K562 (cell line): ENCODE measurements around the gene ACER1. TPM values are rescaled to one million over a fixed set of nuclear protein-coding genes. Genes with fewer than 3 reads are reported as not detected.

Experiments
- ATAC-seq: fragments of 200-7000 bp; cut with Tn5 transposase; 3 replicates; pipeline ENCODE4 v1.9.1; 2020; ENCODE audit warnings: moderate library complexity
- BruUV-seq: library from RNA; stranded (reverse); fragments of 400-500 nt; replicated peaks from 2 replicates; lab custom pipeline; 2021; lab: Mats Ljungman, UMichigan
- CTCF ChIA-PET: fragments of 300-600 bp; formaldehyde crosslinking; extraction: SDS; loops from one replicate; lab custom pipeline; 2021; ENCODE audit warnings: low intra/inter-chr PET ratio; lab: Yijun Ruan, JAX
- POLR2A ChIA-PET: fragments of 300-600, 350-650 bp; sonication (Branson Sonifier 250); formaldehyde crosslinking; extraction: SDS; loops from one replicate; lab custom pipeline; 2021; ENCODE audit warnings: antibody characterized with exemption, inconsistent platforms; lab: Yijun Ruan, JAX
- DNase-seq, 4 experiments: peaks; one replicate each; pipeline versions ENCODE4 v3.0.0 to v3.0.0-alpha.2; 2011 to 2018; ENCODE audit warnings: low spot score in 3 of 4, mixed read lengths in 3 of 4; ENCODE audit errors: extremely low read depth in 1 of 4
- FAIRE-seq: peaks from 2 replicates; lab custom pipeline; 2011; peaks lifted over from hg19 to GRCh38; lab: Jason Lieb, UNC
- H2AFZ ChIP-seq: 2 replicates; pipeline ENCODE4 v1.6.0; 2011; ENCODE audit warnings: low read depth, low read length, control low read depth, inconsistent platforms
- H3K27ac ChIP-seq: fragments of 200-600 bp; 3 replicates; pipeline ENCODE4 v1.8.0; 2011; ENCODE audit warnings: low read depth, mild to moderate bottlenecking, control low read depth, inconsistent platforms, low read length, moderate library complexity, mixed read lengths; ENCODE audit errors: extremely low read depth
- H3K27me3 ChIP-seq, 2 experiments: fragments of 300-600 bp in 1 of 2; 2 replicates in 1 of 2; 3 replicates in 1 of 2; pipeline versions ENCODE4 v1.6.0 to v1.8.0; 2011; ENCODE audit warnings: inconsistent platforms in 2 of 2, low read length in 2 of 2, mild to moderate bottlenecking in 1 of 2, mixed read lengths in 1 of 2, moderate library complexity in 1 of 2; ENCODE audit not compliant: control insufficient read depth in 2 of 2, insufficient read depth in 2 of 2
- H3K36me3 ChIP-seq: fragments of 300-600 bp; 3 replicates; pipeline ENCODE4 v1.8.0; 2011; ENCODE audit warnings: mild to moderate bottlenecking, low read length, inconsistent platforms; ENCODE audit not compliant: control insufficient read depth, insufficient read depth
- H3K4me1 ChIP-seq, 2 experiments: fragments of 200-600 bp in 1 of 2; replicated peaks in 1 of 2; 2 replicates in 1 of 2; 3 replicates in 1 of 2; pipeline versions ENCODE4 v1.5.1 to v1.8.0; 2011; ENCODE audit warnings: inconsistent platforms in 2 of 2, low read length in 2 of 2, mild to moderate bottlenecking in 1 of 2, mixed read lengths in 1 of 2, moderate library complexity in 1 of 2; ENCODE audit not compliant: control insufficient read depth in 2 of 2, insufficient read depth in 2 of 2
- H3K4me2 ChIP-seq: 2 replicates; pipeline ENCODE4 v1.6.1; 2011; ENCODE audit warnings: low read length, control low read depth, inconsistent platforms, mixed read lengths; ENCODE audit not compliant: insufficient read depth
- H3K4me3 ChIP-seq: fragments of 200-600 bp; sonication (generic), shearing (Covaris generic); 2 replicates; pipeline ENCODE4 v1.5.1; 2016; ENCODE audit warnings: control low read depth, inconsistent platforms
- H3K79me2 ChIP-seq: fragments of 200-600 bp; 3 replicates; pipeline ENCODE4 v1.8.0; 2011; ENCODE audit warnings: low read length, inconsistent platforms; ENCODE audit not compliant: control insufficient read depth, insufficient read depth
- H3K9ac ChIP-seq, 2 experiments: 2 replicates each; pipeline versions ENCODE4 v1.6.0 to v1.6.1; 2011; ENCODE audit warnings: low read depth in 2 of 2, low read length in 2 of 2, control low read depth in 1 of 2, inconsistent platforms in 1 of 2, mild to moderate bottlenecking in 1 of 2, mixed read lengths in 1 of 2; ENCODE audit not compliant: insufficient read depth in 1 of 2
- H3K9me1 ChIP-seq: one replicate; pipeline ENCODE4 v1.6.0; 2011; ENCODE audit warnings: inconsistent platforms, mild to moderate bottlenecking, low read length, moderate library complexity; ENCODE audit not compliant: control insufficient read depth, insufficient read depth
- H3K9me3 ChIP-seq: replicated peaks from 2 replicates; pipeline ENCODE4 v1.5.1; 2011; ENCODE audit warnings: low read depth, low read length, inconsistent platforms; ENCODE audit not compliant: control insufficient read depth, insufficient read depth
- H4K20me1 ChIP-seq: replicated peaks from 2 replicates; pipeline ENCODE4 v1.6.1; 2011; ENCODE audit warnings: low read length, inconsistent platforms, mixed read lengths; ENCODE audit not compliant: control insufficient read depth, insufficient read depth
- BCLAF1 ChIP-seq, 2 experiments: fragments of 450-650 bp in 1 of 2; IDR thresholded peaks; 2 replicates each; pipeline ENCODE4 v1.6.1; 2011 to 2017; ENCODE audit warnings: low read depth in 2 of 2, antibody characterized with exemption in 1 of 2, borderline replicate concordance in 1 of 2, low read length in 1 of 2, mild to moderate bottlenecking in 1 of 2, mixed read lengths in 1 of 2; ENCODE audit not compliant: control insufficient read depth in 1 of 2
- CREB3L1 ChIP-seq: fragments of 450-650 bp; IDR thresholded peaks from 2 replicates; pipeline ENCODE4 v1.6.1; 2014; ENCODE audit warnings: low read depth, mild to moderate bottlenecking, moderate library complexity, borderline replicate concordance
- JUN ChIP-seq, 2 experiments: sonication (generic) in 1 of 2; formaldehyde crosslinking in 1 of 2; IDR thresholded peaks; 2 replicates each; pipeline versions ENCODE4 v1.6.1 to v1.8.0; 2012 to 2022; ENCODE audit warnings: borderline replicate concordance in 2 of 2, mild to moderate bottlenecking in 2 of 2, improper control_type of control experiment in 1 of 2, low read depth in 1 of 2, low read length in 1 of 2, missing genetic modification reagents in 1 of 2
- MAX ChIP-seq: sonication (generic); formaldehyde crosslinking; IDR thresholded peaks from 2 replicates; pipeline ENCODE4 v1.9.0; 2022; ENCODE audit warnings: mild to moderate bottlenecking, missing genetic modification reagents
- RBBP5 ChIP-seq: fragments of 200-600 bp; sonication (generic); IDR thresholded peaks from 2 replicates; pipeline ENCODE4 v1.6.1; 2012; ENCODE audit warnings: borderline replicate concordance, mild to moderate bottlenecking, low read length, control low read depth, inconsistent platforms; ENCODE audit not compliant: insufficient read depth, poor library complexity, severe bottlenecking
- RBFOX2 ChIP-seq: fragments of 200-400 bp; formaldehyde crosslinking; IDR thresholded peaks from 2 replicates; pipeline ENCODE4 v1.6.1; 2017; ENCODE audit warnings: low read depth, mild to moderate bottlenecking, low read length, moderate library complexity
- SMAD3 ChIP-seq: fragments of 450-650 bp; formaldehyde crosslinking; conservative IDR thresholded peaks from 2 replicates; pipeline ENCODE4 v1.4.0; 2020; ENCODE audit warnings: mild to moderate bottlenecking
- ZFP30 ChIP-seq: fragments of 250-450 bp; sonication (Bioruptor Pico); IDR thresholded peaks from 2 replicates; pipeline ENCODE4 v1.8.0; 2022; ENCODE audit warnings: moderate library complexity, mild to moderate bottlenecking, inconsistent platforms, borderline replicate concordance
- ZNF586 ChIP-seq: fragments of 450-650 bp; formaldehyde crosslinking; conservative IDR thresholded peaks from 2 replicates; pipeline ENCODE4 v1.4.0; 2020; ENCODE audit warnings: mild to moderate bottlenecking, moderate library complexity
- WGBS: fragments of 100-300 bp; shearing (Covaris generic); methylation state at CpG from one replicate; pipeline ENCODE4 v1.1.6; 2016; ENCODE audit warnings: low coverage, mixed read lengths; ENCODE audit not compliant: insufficient coverage; ENCODE audit errors: missing lambda C conversion rate; 5-methylcytosine and 5-hydroxymethylcytosine counted together
- in situ Hi-C: fragments of 300-500 bp; cut with MboI; formaldehyde crosslinking; loops from 4 replicates; pipeline ENCODE4 v1.15.0; 2018; ENCODE audit warnings: inconsistent platforms, mixed read lengths
- intact Hi-C: fragments of 100-400 bp; cut with micrococcal nuclease; formaldehyde crosslinking; loops from 2 replicates; pipeline ENCODE4 v1.14.2; 2022
- polyA plus RNA-seq, 8 experiments: library from polyadenylated mRNA; depleted of rRNA in 4 of 8; stranded (reverse) in 5 of 8; unstranded in 3 of 8; fragments of >200 nt; fragmentation: Nextera tagmentation in 2 of 8; fragmentation: Illumina TruSeq in 1 of 8; extraction: Ambion mirVana in 2 of 8; extraction: Trizol in 1 of 8; gene quantifications; 2 replicates each; pipeline versions ENCODE4 v1.2.1 to v1.2.3, GENCODE V29; 2011 to 2014; ENCODE audit warnings: inconsistent platforms in 1 of 8, missing spikeins in 1 of 8
- total RNA-seq, 7 experiments: library from RNA; depleted of rRNA in 6 of 7; stranded (reverse); fragments of >200 nt in 6 of 7; fragmentation: Illumina TruSeq in 2 of 7; extraction: Trizol in 2 of 7; gene quantifications; 2 replicates each; pipeline versions ENCODE4 v1.2.1 to v1.2.3, GENCODE V29; 2011 to 2021; ENCODE audit warnings: low replicate concordance in 1 of 7

The ACER1 gene
- total and polyA plus RNA-seq, 9 of the 15 experiments (the other 6 are each of a cell fraction or from before 2014, with no cell fraction given) = not detected

GRCh38 chr19:6374161-6374709 lies 40.8 kb upstream of the ACER1 start:
- TF ChIP-seq SMAD3 (CRISPR knock-in tag) (no peak), ZNF586 (CRISPR knock-in tag) (no peak), MAX (CRISPR knock-in tag) (peak; percentile 41; the same call in 1 of the 2 replicates), ZFP30 (no peak), RBFOX2 (peak; percentile 46; the same call in 1 of the 2 replicates), JUN (IDR thresholded peaks at IDR 0.05; ENCODE audit: borderline replicate concordance, low read depth, low read length) (no peak), JUN (CRISPR knock-in tag; IDR thresholded peaks at IDR 0.05; ENCODE audit: borderline replicate concordance) (no peak), CREB3L1 (no peak), RBBP5 (no peak), BCLAF1 (IDR thresholded peaks at IDR 0.05; ENCODE audit: borderline replicate concordance in 1 of 2, control insufficient read depth in 1 of 2, low read depth in 2 of 2, low read length in 1 of 2) (no peak)
- TF ChIP-seq, all 486 proteins: peak for 2
- ChIA-PET CTCF (no interaction called here), POLR2A (interaction anchor here (1.0 to 2.5 kb wide), 4 partner anchors 14 to 298 kb away, joined by 3 to 11 read pairs (median 6); partner anchors contain the start of genes GTF2F1 and KHSRP)
- Histone ChIP-seq H3K4me3 (no peak overlapping the region), H2AFZ (0 out of 2 replicates have a peak overlapping the region, but pooled peaks have one; percentile 81), H3K27ac (peak overlapping the region; percentile 66), H3K36me3 (peaks cover 31% of the 10 kb centered on the region; the same call in 1 of the 3 replicates), H3K4me2 (peak overlapping the region; percentile 77), H3K9ac (peak overlapping the region; percentile 47 to 86), H3K9me3 (no peaks in the 10 kb centered on the region), H3K9me1 (no peaks in the 10 kb centered on the region), H3K27me3 (no peaks in the 10 kb centered on the region), H3K4me1 (peaks cover 8 to 58% of the 10 kb centered on the region in 2 experiments), H4K20me1 (no peaks in the 10 kb centered on the region), H3K79me2 (peaks cover 7% of the 10 kb centered on the region; the same call in 2 of the 3 replicates)
- in situ Hi-C loops = no loop called here
- BruUV-seq = TSS peak; percentile 56
- intact Hi-C loops = no loop called here
- FAIRE-seq (no peak), DNase-seq (no peak), ATAC-seq (no peak)
- 64% methylated on average over 27 of the region's 29 CpGs for WGBS
